Lower leg skin (tissue), 3 donors: ENCODE results near the gene PLEKHG3.

ENCODE experiments used
- POLR2A ChIP-seq, 2 donors: fragments of 450-650 bp; IDR thresholded peaks; one replicate each; pipeline ENCODE4 v1.6.1; 2016 to 2017; ENCODE audit warnings: antibody characterized with exemption in 2 of 2, mild to moderate bottlenecking in 1 of 2, moderate library complexity in 1 of 2
- TF ChIP-seq, protein P1 (sequence below), 3 donors: fragments of 450-650 bp; IDR thresholded peaks; one replicate each; pipeline ENCODE4 v1.5.1; 2016; ENCODE audit warnings: antibody characterized with exemption in 3 of 3, mild to moderate bottlenecking in 3 of 3, moderate library complexity in 2 of 3

- TF ChIP-seq, protein P1, sequence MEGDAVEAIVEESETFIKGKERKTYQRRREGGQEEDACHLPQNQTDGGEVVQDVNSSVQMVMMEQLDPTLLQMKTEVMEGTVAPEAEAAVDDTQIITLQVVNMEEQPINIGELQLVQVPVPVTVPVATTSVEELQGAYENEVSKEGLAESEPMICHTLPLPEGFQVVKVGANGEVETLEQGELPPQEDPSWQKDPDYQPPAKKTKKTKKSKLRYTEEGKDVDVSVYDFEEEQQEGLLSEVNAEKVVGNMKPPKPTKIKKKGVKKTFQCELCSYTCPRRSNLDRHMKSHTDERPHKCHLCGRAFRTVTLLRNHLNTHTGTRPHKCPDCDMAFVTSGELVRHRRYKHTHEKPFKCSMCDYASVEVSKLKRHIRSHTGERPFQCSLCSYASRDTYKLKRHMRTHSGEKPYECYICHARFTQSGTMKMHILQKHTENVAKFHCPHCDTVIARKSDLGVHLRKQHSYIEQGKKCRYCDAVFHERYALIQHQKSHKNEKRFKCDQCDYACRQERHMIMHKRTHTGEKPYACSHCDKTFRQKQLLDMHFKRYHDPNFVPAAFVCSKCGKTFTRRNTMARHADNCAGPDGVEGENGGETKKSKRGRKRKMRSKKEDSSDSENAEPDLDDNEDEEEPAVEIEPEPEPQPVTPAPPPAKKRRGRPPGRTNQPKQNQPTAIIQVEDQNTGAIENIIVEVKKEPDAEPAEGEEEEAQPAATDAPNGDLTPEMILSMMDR (IDR thresholded peaks at IDR 0.05) = no peak
- TF ChIP-seq POLR2A (IDR thresholded peaks at IDR 0.05) = no peak
Observed at GRCh38 chr14:64713677-64714076, 9.5 kb downstream of the PLEKHG3 start.
